Psoas muscle (tissue), 8 donors: Measurements from ENCODE around the gene SYT1. TPM values are rescaled to one million over a fixed set of nuclear protein-coding genes. Genes with fewer than 3 reads are reported as not detected.

Source experiments
- ATAC-seq, 4 donors: fragments of 200-7000 bp; cut with Tn5 transposase; one replicate each; pipeline ENCODE4 v1.9.1; 2020; ENCODE audit warnings: moderate library complexity in 3 of 4, mild to moderate bottlenecking in 2 of 4
- DNase-seq, 2 donors: peaks; one replicate each; pipeline ENCODE4 v3.0.0-alpha.2; 2020
- H3K27ac ChIP-seq: fragments of 200-600 bp; one replicate; pipeline ENCODE4 v1.8.0; 2022
- H3K27me3 ChIP-seq, 3 donors: fragments of 200-600 bp in 1 of 3; one replicate each; pipeline versions ENCODE4 v1.6.1 to v1.8.0; 2013 to 2022; ENCODE audit warnings: low read length in 2 of 3, mild to moderate bottlenecking in 2 of 3, moderate library complexity in 1 of 3; ENCODE audit not compliant: insufficient read depth in 3 of 3
- H3K36me3 ChIP-seq, 2 donors: fragments of 200-600 bp in 1 of 2; one replicate each; pipeline versions ENCODE4 v1.6.1 to v1.8.0; 2013 to 2022; ENCODE audit warnings: low read depth in 1 of 2, mild to moderate bottlenecking in 1 of 2, moderate library complexity in 1 of 2; ENCODE audit not compliant: insufficient read depth in 1 of 2
- H3K4me1 ChIP-seq: fragments of 200-600 bp; one replicate; pipeline ENCODE4 v1.8.0; 2022
- H3K4me3 ChIP-seq: fragments of 200-600 bp; one replicate; pipeline ENCODE4 v1.8.0; 2022; ENCODE audit warnings: mild to moderate bottlenecking
- H3K9me3 ChIP-seq: fragments of 200-600 bp; one replicate; pipeline ENCODE4 v1.8.0; 2022
- WGBS, 3 donors: extraction: QIAGEN DNeasy Blood & Tissue Kit; methylation state at CpG; one replicate each; pipeline versions ENCODE4 v1.1.6 to v1.1.7; 2013; 5-methylcytosine and 5-hydroxymethylcytosine counted together
- intact Hi-C, 2 donors: fragments of 100-400 bp; cut with DNase I; formaldehyde crosslinking; loops; one replicate each; pipeline versions ENCODE4 v1.11.0 to v1.14.2; 2022
- polyA plus RNA-seq, 3 donors: library from polyadenylated mRNA; stranded (reverse); fragments of 200-250 nt; gene quantifications; one replicate each; pipeline ENCODE4 v1.2.3, GENCODE V29; 2013
- total RNA-seq, 4 donors: library from RNA; stranded (reverse); fragmentation: NEBNext Ultra II Directional in 2 of 4; extraction: Animal tissue kit (Norgen Biotek cat#: 25700) in 2 of 4; gene quantifications; one replicate each; pipeline versions ENCODE4 v1.2.1 to v1.2.4, GENCODE V29; 2021 to 2023
- TF ChIP-seq, protein P1 (sequence below): fragments of 200-600 bp; IDR thresholded peaks from one replicate; pipeline ENCODE4 v1.8.0; 2022; ENCODE audit warnings: antibody characterized with exemption
- donor health status: healthy with polysubstance abuse.
- donor health status: DM: no; HTN: no; CAD: no; lungs with moderate emphysema.
- donor health status: Bipolar disorder and iron deficiency.
- donor health status: healthy.
- donor health status: DM: yes; HTN: yes; CAD: no.
- donor health status: DM: no; HTN: no; CAD: no.
- donor health status: DM: no; HTN: no; CAD: no.
- donor health status: DM: yes; HTN: yes; CAD: no.

Gene SYT1
- total and polyA plus RNA-seq, 7 donors = 0.05 to 0.34 (median 0.14) TPM; not detected in 2

DNA sequence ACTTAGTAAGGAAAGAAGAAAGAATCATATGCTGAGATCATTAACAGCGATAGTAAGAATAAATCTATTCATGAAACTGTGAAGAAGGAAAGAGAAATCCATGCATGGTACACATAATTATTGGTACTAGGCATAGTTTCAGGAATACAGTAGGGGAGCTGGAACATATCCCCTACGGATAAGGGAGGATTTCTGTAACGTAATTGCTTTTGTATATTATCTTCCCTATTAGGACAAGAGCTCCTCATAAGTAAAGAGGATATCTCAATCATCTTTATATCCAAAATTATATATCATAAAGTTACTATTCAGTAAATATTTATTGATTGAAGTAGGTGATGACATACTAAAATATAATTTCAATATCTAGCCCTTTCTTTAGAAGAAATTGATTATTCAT lies 22.9 kb downstream of the SYT1 start:
- no peaks in the 10 kb centered on the region for H3K27me3 ChIP-seq
- no peaks in the 10 kb centered on the region for H3K9me3 ChIP-seq
- no peak overlapping the region for H3K27ac ChIP-seq
- intact Hi-C loops = no loop called here
- TF ChIP-seq, protein P1, sequence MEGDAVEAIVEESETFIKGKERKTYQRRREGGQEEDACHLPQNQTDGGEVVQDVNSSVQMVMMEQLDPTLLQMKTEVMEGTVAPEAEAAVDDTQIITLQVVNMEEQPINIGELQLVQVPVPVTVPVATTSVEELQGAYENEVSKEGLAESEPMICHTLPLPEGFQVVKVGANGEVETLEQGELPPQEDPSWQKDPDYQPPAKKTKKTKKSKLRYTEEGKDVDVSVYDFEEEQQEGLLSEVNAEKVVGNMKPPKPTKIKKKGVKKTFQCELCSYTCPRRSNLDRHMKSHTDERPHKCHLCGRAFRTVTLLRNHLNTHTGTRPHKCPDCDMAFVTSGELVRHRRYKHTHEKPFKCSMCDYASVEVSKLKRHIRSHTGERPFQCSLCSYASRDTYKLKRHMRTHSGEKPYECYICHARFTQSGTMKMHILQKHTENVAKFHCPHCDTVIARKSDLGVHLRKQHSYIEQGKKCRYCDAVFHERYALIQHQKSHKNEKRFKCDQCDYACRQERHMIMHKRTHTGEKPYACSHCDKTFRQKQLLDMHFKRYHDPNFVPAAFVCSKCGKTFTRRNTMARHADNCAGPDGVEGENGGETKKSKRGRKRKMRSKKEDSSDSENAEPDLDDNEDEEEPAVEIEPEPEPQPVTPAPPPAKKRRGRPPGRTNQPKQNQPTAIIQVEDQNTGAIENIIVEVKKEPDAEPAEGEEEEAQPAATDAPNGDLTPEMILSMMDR = no peak
- WGBS, 3 donors = 82 to 90% (median 88%) methylated on average over 3 of the region's 3 CpGs
- no peak overlapping the region for H3K4me3 ChIP-seq
- DNase-seq = no peak
- ATAC-seq = no peak
- no peaks in the 10 kb centered on the region for H3K4me1 ChIP-seq
- H3K36me3 ChIP-seq = no peaks in the 10 kb centered on the region

DNA sequence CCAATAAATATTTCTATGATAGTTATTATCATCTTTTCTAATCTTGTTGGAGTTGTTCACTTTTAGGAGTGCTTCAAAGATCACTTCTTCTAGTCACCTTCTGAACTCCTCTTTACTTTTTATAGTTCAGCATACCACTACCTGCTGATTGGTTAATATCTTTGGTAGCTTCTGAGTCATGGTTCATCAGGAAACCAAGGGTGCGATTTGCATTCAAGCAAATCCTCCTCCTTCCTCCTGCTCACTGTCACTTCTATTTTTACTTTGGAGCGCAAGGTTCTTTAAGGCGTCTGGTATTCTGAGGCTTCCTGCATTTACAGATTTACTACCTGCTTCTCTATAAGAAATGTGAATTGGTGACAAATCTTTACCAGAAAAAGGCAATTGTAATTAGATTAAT lies 24.0 kb downstream of the SYT1 start:
- Histone ChIP-seq H3K27ac (no peak overlapping the region), H3K4me3 (no peak overlapping the region), H3K9me3 (no peaks in the 10 kb centered on the region), H3K36me3 (no peaks in the 10 kb centered on the region), H3K4me1 (no peaks in the 10 kb centered on the region), H3K27me3 (no peaks in the 10 kb centered on the region)
- DNase-seq = no peak
- TF ChIP-seq, protein P1 = no peak
- no peak for ATAC-seq
- WGBS, 3 donors = 65 to 76% (median 71%) methylated on average over 3 of the region's 3 CpGs
- intact Hi-C loops = no loop called here

DNA sequence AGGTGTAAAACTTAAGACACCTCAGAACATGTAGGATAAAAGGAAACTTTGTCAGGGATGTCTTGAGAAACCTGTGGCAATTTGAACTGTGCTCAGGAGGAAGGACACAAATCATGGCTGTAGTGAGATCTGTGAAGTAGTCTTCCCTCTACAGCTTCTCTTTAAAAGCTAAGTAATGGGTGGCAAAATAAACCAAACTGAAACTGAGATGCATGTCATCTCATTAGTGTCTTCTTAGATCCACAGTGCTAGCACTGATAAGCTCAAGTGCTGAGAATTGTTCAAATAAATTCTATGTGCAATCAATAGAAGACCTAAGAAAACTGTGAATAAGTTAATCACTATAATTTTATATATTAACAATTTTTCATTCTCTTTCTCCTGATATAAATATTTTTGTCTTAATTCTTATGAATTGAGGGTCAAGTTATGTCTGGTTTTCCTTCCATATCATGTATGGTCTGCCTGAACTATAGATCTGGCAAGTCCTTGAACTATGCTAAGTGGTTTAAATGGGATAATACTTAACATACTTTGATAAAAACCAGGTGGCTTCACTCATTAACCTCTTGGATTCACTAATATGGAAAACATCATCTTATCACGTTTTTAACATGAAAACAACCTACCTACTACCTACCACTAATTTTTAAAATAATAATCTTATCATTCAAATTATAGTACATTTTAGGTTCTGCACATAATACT lies 27.2 kb downstream of the SYT1 start:
- H3K27me3 ChIP-seq = no peaks in the 10 kb centered on the region
- no peaks in the 10 kb centered on the region for H3K9me3 ChIP-seq
- intact Hi-C loops = no loop called here
- DNase-seq (no peak), ATAC-seq (no peak)
- H3K4me3 ChIP-seq = no peak overlapping the region
- no peaks in the 10 kb centered on the region for H3K4me1 ChIP-seq
- WGBS, 3 donors = 43 to 50% (median 50%) methylated on average over 1 of the region's 1 CpG
- H3K36me3 ChIP-seq = no peaks in the 10 kb centered on the region
- H3K27ac ChIP-seq = no peak overlapping the region
- TF ChIP-seq, protein P1 = no peak

DNA sequence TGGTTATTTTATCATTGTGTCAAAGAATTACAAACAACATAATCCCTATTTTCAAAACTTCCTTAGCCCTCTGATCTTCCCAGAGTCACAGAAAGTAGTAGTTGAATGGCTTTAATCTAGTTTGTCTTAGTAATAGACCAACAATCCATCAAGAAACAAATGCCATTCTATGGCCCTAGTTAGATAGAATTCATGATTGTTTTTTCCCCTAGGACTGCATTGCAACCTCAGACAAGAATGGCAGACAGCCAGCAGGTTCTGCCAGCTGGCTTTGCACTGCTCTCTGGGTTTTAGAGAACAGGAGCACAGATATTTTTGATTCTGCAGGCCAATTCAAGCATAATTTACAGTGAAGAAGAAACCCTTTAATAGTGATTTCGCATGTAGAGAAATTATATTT lies 33.8 kb downstream of the SYT1 start:
- DNase-seq = peak in 1 of 2 donors; percentile 35
- 26 to 47% (median 38%) methylated on average over 1 of the region's 1 CpG for WGBS, 3 donors
- Histone ChIP-seq H3K4me1 (no peaks in the 10 kb centered on the region), H3K36me3 (no peaks in the 10 kb centered on the region), H3K4me3 (no peak overlapping the region), H3K27ac (no peak overlapping the region), H3K27me3 (no peaks in the 10 kb centered on the region), H3K9me3 (no peaks in the 10 kb centered on the region)
- intact Hi-C loops = no loop called here
- no peak for ATAC-seq
- TF ChIP-seq, protein P1 = no peak

DNA sequence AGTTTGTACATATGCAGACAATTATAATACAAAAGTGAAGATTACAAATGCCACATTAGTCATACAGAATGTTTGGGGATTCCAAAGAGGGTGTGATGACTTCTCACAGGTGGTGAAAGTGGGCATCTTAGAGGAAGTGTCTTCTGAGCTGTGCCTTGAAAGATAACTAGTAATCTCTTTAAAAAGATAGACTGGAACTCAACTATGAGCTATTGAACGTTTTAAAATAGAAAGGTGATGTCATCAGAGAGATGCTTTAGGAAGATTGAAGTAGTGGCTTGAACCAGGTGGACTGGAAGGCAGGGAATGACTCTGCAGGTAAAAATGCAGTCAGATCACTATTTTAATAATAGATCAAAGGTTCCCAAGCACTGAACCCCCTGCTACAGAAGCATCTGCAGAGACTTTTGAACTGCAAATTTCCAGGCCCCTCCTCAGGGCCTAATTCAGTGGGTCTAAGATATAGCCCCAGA lies 50.3 kb downstream of the SYT1 start:
- Histone ChIP-seq H3K4me1 (no peaks in the 10 kb centered on the region), H3K4me3 (no peak overlapping the region), H3K27me3 (no peaks in the 10 kb centered on the region), H3K27ac (no peak overlapping the region), H3K36me3 (no peaks in the 10 kb centered on the region), H3K9me3 (no peaks in the 10 kb centered on the region)
- no peak for DNase-seq
- WGBS, 3 donors = 0 to 11% (median 7%) methylated on average over 1 of the region's 1 CpG
- TF ChIP-seq, protein P1 = no peak
- intact Hi-C loops = no loop called here
- no peak for ATAC-seq
